ENCODE data around the gene R3HDM4.

R3HDM4 gene

GRCh38 chr19:931860-932647, 19.0 kb upstream of the R3HDM4 start:
- no peak for DNase-seq (ENCODE audit: low read depth in 2 of 2)

- DNase-seq (ENCODE audit: low read depth in 2 of 2) = no peak
Measured at GRCh38 chr19:929891-930258, 16.9 kb upstream of the R3HDM4 start.

- DNase-seq (ENCODE audit: low read depth in 2 of 2) = no peak
Measured at GRCh38 chr19:929203-929890, 16.3 kb upstream of the R3HDM4 start.

- DNase-seq (ENCODE audit: low read depth in 2 of 2) = no peak
Measured at GRCh38 chr19:928471-929202, 15.6 kb upstream of the R3HDM4 start.

- DNase-seq (ENCODE audit: low read depth in 2 of 2) = no peak
Measured at GRCh38 chr19:927780-928401, 14.9 kb upstream of the R3HDM4 start.

GRCh38 chr19:927351-927779, 14.3 kb upstream of the R3HDM4 start:
- no peak for DNase-seq (ENCODE audit: low read depth in 2 of 2)

- DNase-seq (ENCODE audit: low read depth in 2 of 2) = no peak
Measured at GRCh38 chr19:926589-927350, 13.8 kb upstream of the R3HDM4 start.

- no peak for DNase-seq (ENCODE audit: low read depth in 2 of 2)
Measured at GRCh38 chr19:926323-926588, 13.2 kb upstream of the R3HDM4 start.

- no peak for DNase-seq (ENCODE audit: low read depth in 2 of 2)
Measured at GRCh38 chr19:925526-926322, 12.7 kb upstream of the R3HDM4 start, which contains the start of gene ARID3A. Gene ARID3A, plus strand, starts transcription at chr19:926035. Its CDS starts 3,494 bp downstream, at chr19:929529.

GRCh38 chr19:925087-925525, 12.1 kb upstream of the R3HDM4 start:
- no peak for DNase-seq (ENCODE audit: low read depth in 2 of 2)

- no peak for DNase-seq (ENCODE audit: low read depth in 2 of 2)
Measured at GRCh38 chr19:924553-925086, 11.6 kb upstream of the R3HDM4 start.

GRCh38 chr19:920051-920864, 7.2 kb upstream of the R3HDM4 start:
- no peak for DNase-seq (ENCODE audit: low read depth in 2 of 2)

GRCh38 chr19:919199-920050, 6.4 kb upstream of the R3HDM4 start:
- no peak for DNase-seq (ENCODE audit: low read depth in 2 of 2)

- DNase-seq (ENCODE audit: low read depth in 2 of 2) = no peak
Measured at GRCh38 chr19:918481-919198, 5.6 kb upstream of the R3HDM4 start.

- DNase-seq (ENCODE audit: low read depth in 2 of 2) = no peak
Measured at GRCh38 chr19:918152-918437, 5.1 kb upstream of the R3HDM4 start.

- no peak for DNase-seq (ENCODE audit: low read depth in 2 of 2)
Measured at GRCh38 chr19:917323-918151, 4.5 kb upstream of the R3HDM4 start, which contains the start of gene KISS1R. Gene KISS1R, plus strand, starts transcription at chr19:917333. Its CDS starts 170 bp downstream, at chr19:917503.

- DNase-seq (ENCODE audit: low read depth in 2 of 2) = no peak
Measured at GRCh38 chr19:916645-917322, 3.8 kb upstream of the R3HDM4 start.

Measured in stimulated activated CD8-positive, alpha-beta memory T cell treated with anti-CD3 and anti-CD28 coated beads, Interleukin-15, amount 100 ng/mL, for 48 hours (primary cell).